GM10847 (cell line): ENCODE data around the gene PITHD1.

Source experiments
- POLR2A ChIP-seq: IDR thresholded peaks from 2 replicates; pipeline ENCODE4 v1.6.1; 2011; ENCODE audit not compliant: insufficient read length; ENCODE audit errors: extremely low read depth

PITHD1 gene

DNA sequence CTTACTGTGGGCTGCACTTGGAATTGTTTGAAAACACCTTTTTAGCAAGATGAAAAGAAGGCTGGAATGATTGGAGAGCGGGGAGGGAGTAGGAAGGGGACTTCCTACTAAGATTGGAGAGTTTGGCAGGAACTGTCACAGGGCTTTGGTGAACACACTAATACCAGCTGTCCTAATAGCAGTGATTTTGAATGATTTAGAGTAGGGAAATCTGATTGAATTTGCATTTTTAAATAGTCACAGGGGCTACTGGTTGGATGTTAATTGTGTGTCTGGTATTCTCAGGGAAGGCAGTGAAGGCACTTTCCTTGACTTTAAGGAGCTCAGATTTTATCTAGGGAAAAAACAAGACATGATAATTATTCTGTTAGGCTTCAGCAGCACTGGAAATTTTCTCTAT is 49.5 kb downstream of the PITHD1 start:
- TF ChIP-seq POLR2A, result no peak

DNA sequence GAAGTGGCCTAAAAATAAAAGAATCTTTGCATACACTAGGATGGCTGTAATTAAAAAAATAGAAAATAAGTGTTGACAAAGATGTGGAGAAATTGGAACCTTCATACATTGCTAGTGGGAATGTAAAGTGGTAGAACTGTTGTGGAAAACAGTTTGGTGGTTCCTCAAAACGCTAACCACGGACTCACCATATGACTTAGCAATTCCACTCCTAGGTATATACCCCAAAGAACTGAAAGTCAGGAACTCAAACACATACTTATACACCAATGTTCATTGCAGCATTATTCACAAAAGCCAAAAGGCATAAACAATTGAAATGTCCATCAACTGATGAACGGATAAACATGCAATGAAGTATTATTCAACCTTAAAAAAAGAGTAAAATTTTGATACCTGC is 57.8 kb downstream of the PITHD1 start:
- TF ChIP-seq POLR2A, result no peak
